MCF 10A (cell line): ENCODE data around the gene MLLT6. TPM values are rescaled to one million over a fixed set of nuclear protein-coding genes. Genes with fewer than 3 reads are reported as not detected.
A peak's percentile ranks its signal among the peaks of the same experiment; 100 is the strongest.

Experiments used
- BruUV-seq: library from RNA; stranded (reverse); fragments of 400-500 nt; replicated peaks from 2 replicates; lab custom pipeline; 2021; lab: Mats Ljungman, UMichigan
- CTCF ChIA-PET: fragments of 300-600 bp; sonication (Branson Sonifier 250); formaldehyde crosslinking; extraction: SDS; loops from one replicate; lab custom pipeline; 2021; ENCODE audit warnings: antibody characterized with exemption, inconsistent platforms; lab: Yijun Ruan, JAX
- POLR2A ChIA-PET: fragments of 300-600, 350-650 bp; sonication (Branson Sonifier 250); formaldehyde crosslinking; extraction: SDS; loops from one replicate; lab custom pipeline; 2020; ENCODE audit warnings: antibody characterized with exemption, inconsistent platforms; lab: Yijun Ruan, JAX
- DNase-seq: peaks from one replicate; pipeline ENCODE4 v3.0.0-alpha.2; 2018; ENCODE audit not compliant: unreplicated experiment
- H3K27ac Mint-ChIP-seq: one replicate; pipeline ENCODE4 v1.8.0; 2022; ENCODE audit warnings: mild to moderate bottlenecking, low read depth, mixed read lengths; ENCODE audit not compliant: unreplicated experiment
- H3K27me3 Mint-ChIP-seq: one replicate; pipeline ENCODE4 v1.8.0; 2022; ENCODE audit warnings: mixed read lengths; ENCODE audit not compliant: insufficient read depth, unreplicated experiment
- H3K36me3 Mint-ChIP-seq: one replicate; pipeline ENCODE4 v1.8.0; 2022; ENCODE audit warnings: mild to moderate bottlenecking, moderate library complexity, mixed read lengths; ENCODE audit not compliant: insufficient read depth, unreplicated experiment
- H3K4me1 Mint-ChIP-seq: one replicate; pipeline ENCODE4 v1.8.0; 2022; ENCODE audit warnings: mixed read lengths; ENCODE audit not compliant: insufficient read depth, unreplicated experiment
- H3K4me3 Mint-ChIP-seq: one replicate; pipeline ENCODE4 v1.8.0; 2022; ENCODE audit warnings: mild to moderate bottlenecking, moderate library complexity, mixed read lengths; ENCODE audit not compliant: unreplicated experiment
- H3K9me3 Mint-ChIP-seq: one replicate; pipeline ENCODE4 v1.8.0; 2022; ENCODE audit warnings: mixed read lengths; ENCODE audit not compliant: unreplicated experiment
- CTCF ChIP-seq: fragments of 200-600 bp; IDR thresholded peaks from one replicate; pipeline ENCODE4 v1.8.0; 2022; ENCODE audit warnings: antibody characterized with exemption, mild to moderate bottlenecking; ENCODE audit not compliant: unreplicated experiment
- intact Hi-C: fragments of 100-400 bp; cut with micrococcal nuclease; formaldehyde crosslinking; loops from 2 replicates; pipeline ENCODE4 v1.14.1; 2022
- total RNA-seq: library from RNA; stranded (reverse); gene quantifications from 2 replicates; pipeline ENCODE4 v1.2.3, GENCODE V29; 2022

Gene MLLT6
- total RNA-seq, 1 experiment from 2014 or later: 65.3 TPM

GRCh38 chr17:38706505-38707216 lies 1.6 kb downstream of the MLLT6 start:
- no peak for TF ChIP-seq CTCF
- Mint-ChIP-seq H3K27me3 (no peaks in the 10 kb centered on the region), H3K36me3 (peaks cover 48% of the 10 kb centered on the region), H3K4me1 (peaks cover 11% of the 10 kb centered on the region), H3K4me3 (peak overlapping the region; percentile 99), H3K9me3 (no peaks in the 10 kb centered on the region), H3K27ac (peak overlapping the region; percentile 90)
- DNase-seq: peak; percentile 20
- ChIA-PET CTCF (interaction anchor here (0.7 to 1.1 kb wide), 2 partner anchors 29 to 30 kb away, joined by 3 to 4 read pairs; no protein-coding TSS in a partner anchor), POLR2A (interaction anchor here (0.6 to 4.0 kb wide), 9 partner anchors 8 to 459 kb away, joined by 3 to 29 read pairs (median 6); partner anchors contain the start of genes ARL5C and PSMB3)
- intact Hi-C loops: loop anchor here (10.0 kb wide), 1 partner anchor 48 kb away; the partner anchor contains the start of gene PSMB3
- BruUV-seq: no TSS peak

GRCh38 chr17:38707678-38708351 lies 2.7 kb downstream of the MLLT6 start:
- H3K4me3 Mint-ChIP-seq: no peak overlapping the region
- intact Hi-C loops: loop anchor here (10.0 kb wide), 1 partner anchor 47 kb away; the partner anchor contains the start of gene PSMB3
- ChIA-PET POLR2A (interaction anchor here (0.6 to 3.3 kb wide), 4 partner anchors 10 to 116 kb away, joined by 3 to 18 read pairs (median 6); no protein-coding TSS in a partner anchor), CTCF (interaction anchor here (0.6 to 1.5 kb wide), 4 partner anchors 23 to 284 kb away, joined by 3 to 4 read pairs (median 4); partner anchors contain the start of gene CISD3)
- H3K27ac Mint-ChIP-seq: peak overlapping the region; percentile 60
- no peaks in the 10 kb centered on the region for H3K9me3 Mint-ChIP-seq
- BruUV-seq: no TSS peak
- TF ChIP-seq CTCF: no peak
- peaks cover 11% of the 10 kb centered on the region for H3K4me1 Mint-ChIP-seq
- H3K36me3 Mint-ChIP-seq: peaks cover 42% of the 10 kb centered on the region
- H3K27me3 Mint-ChIP-seq: no peaks in the 10 kb centered on the region
- no peak for DNase-seq

- Mint-ChIP-seq H3K4me1 (peaks cover 11% of the 10 kb centered on the region), H3K4me3 (no peak overlapping the region), H3K27ac (no peak overlapping the region), H3K9me3 (no peaks in the 10 kb centered on the region), H3K36me3 (peaks cover 33% of the 10 kb centered on the region), H3K27me3 (no peaks in the 10 kb centered on the region)
- ChIA-PET POLR2A (interaction anchor here (1.6 kb wide), 1 partner anchor 115 kb away, joined by 3 read pairs; no protein-coding TSS in a partner anchor), CTCF (interaction anchor here (0.5 to 1.5 kb wide), 5 partner anchors 20 to 31 kb away, joined by 3 to 8 read pairs (median 4); partner anchors contain the start of gene CISD3)
- TF ChIP-seq CTCF: no peak
- DNase-seq: no peak
- intact Hi-C loops: loop anchor here (10.0 kb wide), 1 partner anchor 46 kb away; the partner anchor contains the start of gene PSMB3
- no TSS peak for BruUV-seq
These were observed 4.2 kb downstream of the MLLT6 start for GRCh38 chr17:38709104-38709820.
